HG03457 (cell line): Measurements from ENCODE around the gene SULT1C2.
"Not testable (repeated sequence)": the region's sequence is repeated elsewhere in the genome, so short reads cannot be mapped to it uniquely, and the experiment has no call there.

Experiments
- ATAC-seq: cut with Tn5 transposase; IDR thresholded peaks from one replicate; pipeline ENCODE4 v1.9.1; 2021; ENCODE audit warnings: moderate number of reproducible peaks; ENCODE audit not compliant: unreplicated experiment

Gene SULT1C2

GRCh38 chr2:108348816-108349570 is 60.3 kb downstream of the SULT1C2 start:
- ATAC-seq = no peak

GRCh38 chr2:108349571-108349928 is 60.9 kb downstream of the SULT1C2 start:
- no peak for ATAC-seq

GRCh38 chr2:108351889-108352288 is 63.2 kb downstream of the SULT1C2 start:
- no peak for ATAC-seq

- no peak for ATAC-seq
Observed at GRCh38 chr2:108354136-108354535, 65.4 kb downstream of the SULT1C2 start.

- no peak for ATAC-seq
Observed at GRCh38 chr2:108355906-108356734, 67.4 kb downstream of the SULT1C2 start.

- ATAC-seq = not testable (repeated sequence)
Observed at GRCh38 chr2:108359336-108359735, 70.6 kb downstream of the SULT1C2 start.
